Measurements from ENCODE around the gene KPRP. TPM values are rescaled to one million over a fixed set of nuclear protein-coding genes. Genes with fewer than 3 reads are reported as not detected.

KPRP gene, protein sequence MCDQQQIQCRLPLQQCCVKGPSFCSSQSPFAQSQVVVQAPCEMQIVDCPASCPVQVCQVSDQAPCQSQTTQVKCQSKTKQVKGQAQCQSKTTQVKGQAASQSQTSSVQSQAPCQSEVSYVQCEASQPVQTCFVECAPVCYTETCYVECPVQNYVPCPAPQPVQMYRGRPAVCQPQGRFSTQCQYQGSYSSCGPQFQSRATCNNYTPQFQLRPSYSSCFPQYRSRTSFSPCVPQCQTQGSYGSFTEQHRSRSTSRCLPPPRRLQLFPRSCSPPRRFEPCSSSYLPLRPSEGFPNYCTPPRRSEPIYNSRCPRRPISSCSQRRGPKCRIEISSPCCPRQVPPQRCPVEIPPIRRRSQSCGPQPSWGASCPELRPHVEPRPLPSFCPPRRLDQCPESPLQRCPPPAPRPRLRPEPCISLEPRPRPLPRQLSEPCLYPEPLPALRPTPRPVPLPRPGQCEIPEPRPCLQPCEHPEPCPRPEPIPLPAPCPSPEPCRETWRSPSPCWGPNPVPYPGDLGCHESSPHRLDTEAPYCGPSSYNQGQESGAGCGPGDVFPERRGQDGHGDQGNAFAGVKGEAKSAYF
- not detected for total RNA-seq

GRCh38 chr1:152757747-152758146 is at the start of gene KPRP:
TSS of gene KPRP (plus strand) at chr1:152758025. CDS start at chr1:152759589, 1,564 bp downstream.
- ATAC-seq (no peak), DNase-seq (ENCODE audit: low spot score in 2 of 2) (no peak)
- Mint-ChIP-seq H3K27ac (no peak within 1 kb of the TSS), H3K9me3 (peaks cover 0 to 5% of the 10 kb centered on the region in 2 donors), H3K36me3 (no peaks in the 10 kb centered on the region)

DNA sequence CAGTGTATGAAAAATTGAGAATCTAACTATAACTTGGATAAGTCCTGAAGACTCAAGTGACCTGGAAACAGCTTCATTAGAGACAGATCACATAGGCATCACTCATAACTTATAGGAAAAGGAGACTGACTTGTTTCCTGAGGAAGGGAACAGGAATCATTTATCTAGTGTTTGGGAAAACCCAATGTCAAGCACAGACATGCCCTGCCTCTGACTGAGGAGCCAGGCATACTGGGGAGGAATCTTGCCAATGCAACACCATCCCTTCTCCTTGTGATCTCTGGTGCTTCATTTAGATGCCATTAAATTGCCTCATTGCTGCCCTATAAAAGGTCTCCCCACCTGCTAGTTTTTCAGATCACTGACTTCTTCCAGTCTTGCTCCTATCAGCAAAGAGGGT is 39.6 kb upstream of the KPRP start:
- peaks cover 6 to 8% of the 10 kb centered on the region in 2 donors for H3K9me3 Mint-ChIP-seq
- H3K36me3 Mint-ChIP-seq = no peaks in the 10 kb centered on the region
- H3K27ac Mint-ChIP-seq = no peak overlapping the region
- no peak for DNase-seq (ENCODE audit: low spot score in 2 of 2)
- no peak for ATAC-seq

DNA sequence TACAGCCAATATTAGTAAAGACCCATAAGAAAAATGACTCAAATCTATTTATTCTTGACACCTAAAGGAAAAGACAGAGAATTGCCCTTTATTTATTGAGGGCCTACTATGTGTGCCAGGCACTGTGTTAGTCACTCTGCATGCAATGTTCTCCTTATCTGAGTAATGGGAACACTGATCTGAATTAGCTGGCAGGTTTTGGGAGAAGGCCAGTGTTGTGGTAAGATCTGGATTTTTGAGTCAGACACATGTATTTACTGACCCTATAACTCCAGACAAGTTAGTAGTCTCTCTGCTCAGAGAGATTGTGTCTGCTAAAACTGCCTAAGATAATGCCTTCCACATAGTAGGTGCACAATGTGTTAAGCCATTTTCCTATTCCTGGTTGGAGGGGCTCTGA is 32.6 kb upstream of the KPRP start:
- Mint-ChIP-seq H3K36me3 (no peaks in the 10 kb centered on the region), H3K9me3 (no peaks in the 10 kb centered on the region), H3K27ac (no peak overlapping the region)
- no peak for ATAC-seq
- no peak for DNase-seq (ENCODE audit: low spot score in 2 of 2)

DNA sequence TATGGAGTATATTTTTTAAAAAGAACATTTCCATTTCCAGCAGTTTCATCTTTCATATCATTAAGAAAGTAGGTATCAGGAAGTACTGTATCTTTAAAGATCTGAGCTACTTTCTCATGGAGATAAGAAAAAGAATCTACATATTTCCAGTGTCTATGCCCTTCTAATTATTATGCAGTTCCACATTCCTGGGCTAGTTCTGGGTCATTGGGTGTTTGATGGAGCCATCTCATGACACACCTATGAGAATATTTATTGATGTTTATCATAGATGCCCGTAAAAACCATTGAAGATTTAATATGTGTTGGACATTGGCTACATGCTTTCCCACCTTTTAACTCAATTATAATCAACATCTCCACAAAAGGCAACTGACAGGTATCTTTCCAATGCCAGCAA is 28.8 kb upstream of the KPRP start:
- Mint-ChIP-seq H3K36me3 (no peaks in the 10 kb centered on the region), H3K9me3 (no peaks in the 10 kb centered on the region)

DNA sequence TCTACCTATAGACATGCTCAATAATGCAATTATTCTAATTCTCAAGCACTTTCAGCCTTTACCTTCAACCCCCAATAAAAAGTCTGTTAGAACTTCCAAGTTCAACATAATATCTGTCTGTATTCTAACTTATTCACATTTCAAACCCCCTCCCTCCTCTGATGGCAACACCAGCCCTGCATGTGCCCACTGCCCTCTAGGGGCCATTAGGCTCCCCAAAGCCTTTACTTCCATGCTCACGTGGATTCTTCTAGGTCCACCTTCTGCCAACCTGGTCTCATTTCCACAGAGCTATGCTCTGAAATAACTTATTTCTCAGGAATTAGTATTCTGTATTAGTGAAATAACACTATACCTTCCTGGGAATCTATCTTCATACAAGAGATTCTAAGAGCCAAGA is 22.2 kb upstream of the KPRP start:
- Mint-ChIP-seq H3K27ac (no peak overlapping the region), H3K9me3 (no peaks in the 10 kb centered on the region), H3K36me3 (no peaks in the 10 kb centered on the region)
- no peak for DNase-seq (ENCODE audit: low spot score in 2 of 2)
- no peak for ATAC-seq

More for the DNA sequence above, 28.8 kb upstream of the KPRP start:
- no peak for ATAC-seq
- DNase-seq (ENCODE audit: low spot score in 2 of 2) = no peak
- H3K27ac Mint-ChIP-seq = no peak overlapping the region

- H3K9me3 Mint-ChIP-seq = no peaks in the 10 kb centered on the region
- ATAC-seq (no peak), DNase-seq (ENCODE audit: low spot score in 2 of 2) (no peak)
- no peak overlapping the region for H3K27ac Mint-ChIP-seq
- H3K36me3 Mint-ChIP-seq = no peaks in the 10 kb centered on the region
These were observed 19.8 kb upstream of the KPRP start for GRCh38 chr1:152737997-152738396.

DNA sequence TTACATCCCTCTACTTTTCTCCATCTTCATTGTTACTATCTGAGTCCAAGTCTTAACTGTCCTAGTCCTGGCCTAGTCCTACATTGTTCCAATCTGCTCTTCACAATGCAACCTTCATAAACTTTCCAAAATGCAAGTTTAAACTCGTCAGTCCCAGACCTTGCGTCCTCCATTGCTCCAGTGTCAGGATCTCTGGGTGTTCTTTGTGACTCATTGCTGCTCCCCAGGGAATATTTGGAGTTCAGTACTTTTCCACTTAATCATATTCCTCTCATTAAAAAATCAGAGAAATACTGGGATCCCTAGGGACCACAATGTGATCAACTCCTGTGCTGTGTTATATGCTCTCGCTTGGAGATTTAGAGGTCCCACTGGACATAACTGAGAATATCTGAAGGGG is 18.0 kb upstream of the KPRP start:
- DNase-seq (ENCODE audit: low spot score in 2 of 2) (no peak), ATAC-seq (no peak)
- Mint-ChIP-seq H3K36me3 (no peaks in the 10 kb centered on the region), H3K9me3 (no peaks in the 10 kb centered on the region), H3K27ac (no peak overlapping the region)

- no peak for ATAC-seq
- Mint-ChIP-seq H3K36me3 (no peaks in the 10 kb centered on the region), H3K27ac (no peak overlapping the region), H3K9me3 (no peaks in the 10 kb centered on the region)
- no peak for DNase-seq (ENCODE audit: low spot score in 2 of 2)
These were observed 16.2 kb upstream of the KPRP start for GRCh38 chr1:152741656-152742055.

GRCh38 chr1:152743371-152744145 is 14.3 kb upstream of the KPRP start:
- H3K9me3 Mint-ChIP-seq = no peaks in the 10 kb centered on the region
- no peaks in the 10 kb centered on the region for H3K36me3 Mint-ChIP-seq
- no peak overlapping the region for H3K27ac Mint-ChIP-seq

DNA sequence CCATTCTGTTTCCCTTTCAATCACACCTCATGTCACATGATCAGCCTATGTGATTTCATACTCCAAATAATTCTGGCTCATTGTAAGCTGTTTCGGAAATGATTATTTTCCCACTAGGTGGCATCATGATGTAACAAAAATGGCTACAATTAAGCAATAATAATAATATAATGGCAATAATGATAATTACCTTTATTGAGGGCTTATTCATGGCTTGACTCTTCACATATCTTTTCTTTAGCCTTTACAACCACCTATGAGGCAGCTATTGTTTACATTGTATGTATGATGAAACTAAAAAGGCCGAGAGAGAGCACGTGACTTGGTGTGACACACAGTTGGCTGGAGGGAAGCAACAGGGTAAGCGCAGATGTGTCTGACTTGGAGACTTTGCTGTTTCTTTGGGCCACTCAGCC is 12.5 kb upstream of the KPRP start:
- Mint-ChIP-seq H3K27ac (no peak overlapping the region), H3K9me3 (no peaks in the 10 kb centered on the region), H3K36me3 (no peaks in the 10 kb centered on the region)
- DNase-seq (ENCODE audit: low spot score in 2 of 2) (no peak), ATAC-seq (no peak)

More at GRCh38 chr1:152743371-152744145, 14.3 kb upstream of the KPRP start:
- DNase-seq (ENCODE audit: low spot score in 2 of 2) (no peak), ATAC-seq (no peak)

DNA sequence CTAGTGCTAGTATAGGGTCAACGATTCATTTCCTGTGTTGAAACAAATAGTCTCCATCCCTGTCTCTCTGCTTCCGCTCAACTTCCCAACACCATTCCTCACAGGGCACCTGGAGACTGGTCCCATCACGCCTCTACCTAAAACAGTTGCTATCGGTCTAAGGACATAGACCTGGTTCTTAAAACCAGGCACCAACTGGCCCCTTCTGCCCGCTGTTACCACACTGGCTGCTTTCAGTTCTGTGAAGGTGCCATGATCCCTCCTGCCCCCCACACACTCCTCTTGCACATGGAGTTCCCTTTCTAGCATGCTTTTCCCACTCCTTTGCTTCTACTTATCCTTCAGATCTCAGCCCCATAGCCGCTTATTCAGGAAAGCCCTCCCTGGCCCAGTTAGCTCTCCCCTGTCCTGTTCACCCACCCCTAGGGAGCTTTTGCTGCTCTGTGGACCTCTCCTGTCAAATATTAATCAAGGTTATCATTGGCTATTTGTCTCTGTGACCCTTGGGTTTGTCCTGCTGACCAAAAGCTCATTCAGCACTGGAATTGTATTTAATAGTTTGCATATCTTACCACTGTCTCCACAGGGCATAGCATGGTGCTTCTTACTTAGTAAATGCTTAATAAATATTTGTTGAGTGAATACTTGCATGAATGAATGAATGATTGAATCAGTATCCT is 11.9 kb upstream of the KPRP start:
- DNase-seq (ENCODE audit: low spot score in 2 of 2) (no peak), ATAC-seq (no peak)
- Mint-ChIP-seq H3K9me3 (no peaks in the 10 kb centered on the region), H3K36me3 (no peaks in the 10 kb centered on the region), H3K27ac (no peak overlapping the region)

- DNase-seq (ENCODE audit: low spot score in 2 of 2) (no peak), ATAC-seq (no peak)
- no peaks in the 10 kb centered on the region for H3K36me3 Mint-ChIP-seq
- no peaks in the 10 kb centered on the region for H3K9me3 Mint-ChIP-seq
- no peak overlapping the region for H3K27ac Mint-ChIP-seq
These were observed 10.0 kb upstream of the KPRP start for GRCh38 chr1:152747831-152748230.

DNA sequence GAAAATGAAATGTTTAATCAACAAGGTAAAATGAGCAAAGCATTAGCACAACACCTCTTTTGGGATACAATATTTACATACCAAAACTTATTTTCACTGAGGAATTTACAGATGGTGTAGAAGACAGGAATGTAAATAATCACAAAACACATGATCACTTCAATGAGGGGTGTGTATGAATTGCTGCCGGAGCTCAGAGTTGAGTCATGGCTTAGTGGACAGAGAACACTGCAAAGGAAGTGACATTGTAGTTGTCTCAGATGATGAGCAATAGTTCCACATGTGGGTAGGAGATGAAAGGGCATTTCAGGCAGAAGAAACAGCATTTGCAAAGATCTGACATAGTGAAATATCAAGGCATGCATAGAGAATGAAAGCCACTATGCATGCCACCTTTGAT is 5.6 kb upstream of the KPRP start:
- Mint-ChIP-seq H3K27ac (no peak overlapping the region), H3K9me3 (peaks cover 0 to 5% of the 10 kb centered on the region in 2 donors), H3K36me3 (no peaks in the 10 kb centered on the region)
- peak; percentile 50 to 85 for ATAC-seq
- DNase-seq (ENCODE audit: low spot score in 2 of 2) = no peak

GRCh38 chr1:152753586-152753985 is 4.2 kb upstream of the KPRP start:
- Mint-ChIP-seq H3K36me3 (no peaks in the 10 kb centered on the region), H3K9me3 (peaks cover 0 to 5% of the 10 kb centered on the region in 2 donors), H3K27ac (no peak overlapping the region)
- ATAC-seq = no peak
- DNase-seq (ENCODE audit: low spot score in 2 of 2) = no peak

DNA sequence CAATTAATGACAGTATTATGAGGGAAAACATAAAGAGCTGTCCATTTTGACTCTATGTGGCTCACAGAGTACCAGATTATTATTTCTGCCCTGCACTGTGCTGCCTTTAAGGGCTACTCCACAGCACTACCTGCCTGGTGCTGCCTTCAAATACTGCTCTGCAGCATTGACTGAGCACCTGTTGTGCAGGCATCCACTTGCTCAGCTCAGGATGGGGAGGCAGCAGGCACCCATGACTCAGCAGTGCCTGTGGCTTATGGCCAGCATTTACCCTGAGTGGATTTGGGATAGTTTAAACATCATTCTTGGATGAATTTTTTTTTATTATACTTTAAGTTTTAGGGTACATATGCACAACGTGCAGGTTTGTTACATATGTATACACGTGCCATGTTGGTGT is 953 bp upstream of the KPRP start:
- Mint-ChIP-seq H3K36me3 (no peaks in the 10 kb centered on the region), H3K27ac (no peak overlapping the region), H3K9me3 (peaks cover 0 to 5% of the 10 kb centered on the region in 2 donors)
- no peak for DNase-seq (ENCODE audit: low spot score in 2 of 2)
- ATAC-seq = no peak

DNA sequence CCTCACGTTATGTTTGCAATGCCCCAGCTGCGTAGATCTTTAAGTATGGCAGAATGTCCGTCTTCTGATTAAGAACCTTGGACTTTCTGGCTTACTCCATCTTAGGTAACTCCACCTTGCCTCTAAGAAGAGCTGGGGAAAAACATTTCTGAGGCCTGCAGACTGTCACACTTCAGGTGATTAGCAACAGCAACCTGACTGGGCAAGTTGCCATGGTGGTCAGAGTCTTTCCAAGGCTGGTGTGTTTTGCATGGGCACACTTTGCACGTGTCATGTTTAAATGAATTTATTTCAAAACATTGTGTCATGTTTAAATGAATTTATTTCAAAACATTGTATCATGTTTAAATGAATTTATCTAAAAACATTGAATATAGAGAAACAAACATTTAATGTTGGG is 811 bp downstream of the KPRP start:
- H3K9me3 Mint-ChIP-seq = peaks cover 0 to 5% of the 10 kb centered on the region in 2 donors
- DNase-seq (ENCODE audit: low spot score in 2 of 2) (no peak), ATAC-seq (no peak)
- H3K27ac Mint-ChIP-seq = no peak overlapping the region
- H3K36me3 Mint-ChIP-seq = no peaks in the 10 kb centered on the region

Data from activated naive CD4-positive, alpha-beta T cell treated with anti-CD3 and anti-CD28 coated beads, Interleukin-2, amount 50 U/mL, for 72 hours (primary cell).